AG04450 (cell line): ENCODE measurements around the gene C2orf69. TPM values are rescaled to one million over a fixed set of nuclear protein-coding genes. Genes with fewer than 3 reads are reported as not detected.

Experiments used
- CTCF ChIA-PET: fragments of 300-600, 350-600 bp; formaldehyde crosslinking; extraction: SDS; loops from one replicate; lab custom pipeline; 2022; ENCODE audit warnings: antibody characterized with exemption, inconsistent platforms; lab: Charles Lee
- POLR2A ChIA-PET: fragments of 350-600 bp; formaldehyde crosslinking; extraction: SDS; loops from one replicate; lab custom pipeline; 2021; ENCODE audit warnings: antibody characterized with exemption, inconsistent platforms; lab: Yijun Ruan, JAX
- DNase-seq: peaks from one replicate; pipeline ENCODE4 v3.0.0-alpha.2; 2011; ENCODE audit warnings: low read depth, low spot score
- H3K27ac ChIP-seq: one replicate; pipeline ENCODE4 v1.5.1; 2012; ENCODE audit warnings: low read depth, low read length, control low read depth
- H3K27me3 ChIP-seq: one replicate; pipeline ENCODE4 v1.6.0; 2012; ENCODE audit warnings: low read length; ENCODE audit not compliant: control insufficient read depth, insufficient read depth
- H3K4me3 ChIP-seq: 2 replicates; pipeline ENCODE4 v1.5.1; 2011; ENCODE audit warnings: mild to moderate bottlenecking, low read depth, low read length, control low read depth
- H3K9me3 ChIP-seq: 2 replicates; pipeline ENCODE4 v1.5.1; 2012; ENCODE audit warnings: low read length; ENCODE audit not compliant: control insufficient read depth, insufficient read depth
- polyA plus RNA-seq: library from polyadenylated mRNA; depleted of rRNA; stranded (reverse); fragments of >200 nt; gene quantifications from 2 replicates; pipeline ENCODE4 v1.2.3, GENCODE V29; 2011
- TF ChIP-seq, protein P1 (sequence below): IDR thresholded peaks from 2 replicates; pipeline ENCODE4 v1.5.1; 2011; ENCODE audit warnings: low read depth, low read length, control low read depth, inconsistent platforms

The C2orf69 gene
- polyA plus RNA-seq, 1 experiment = 7.0 TPM

- DNase-seq = no peak
- ChIA-PET POLR2A (no interaction called here), CTCF (no interaction called here)
- H3K27me3 ChIP-seq = no peaks in the 10 kb centered on the region
- TF ChIP-seq, protein P1, sequence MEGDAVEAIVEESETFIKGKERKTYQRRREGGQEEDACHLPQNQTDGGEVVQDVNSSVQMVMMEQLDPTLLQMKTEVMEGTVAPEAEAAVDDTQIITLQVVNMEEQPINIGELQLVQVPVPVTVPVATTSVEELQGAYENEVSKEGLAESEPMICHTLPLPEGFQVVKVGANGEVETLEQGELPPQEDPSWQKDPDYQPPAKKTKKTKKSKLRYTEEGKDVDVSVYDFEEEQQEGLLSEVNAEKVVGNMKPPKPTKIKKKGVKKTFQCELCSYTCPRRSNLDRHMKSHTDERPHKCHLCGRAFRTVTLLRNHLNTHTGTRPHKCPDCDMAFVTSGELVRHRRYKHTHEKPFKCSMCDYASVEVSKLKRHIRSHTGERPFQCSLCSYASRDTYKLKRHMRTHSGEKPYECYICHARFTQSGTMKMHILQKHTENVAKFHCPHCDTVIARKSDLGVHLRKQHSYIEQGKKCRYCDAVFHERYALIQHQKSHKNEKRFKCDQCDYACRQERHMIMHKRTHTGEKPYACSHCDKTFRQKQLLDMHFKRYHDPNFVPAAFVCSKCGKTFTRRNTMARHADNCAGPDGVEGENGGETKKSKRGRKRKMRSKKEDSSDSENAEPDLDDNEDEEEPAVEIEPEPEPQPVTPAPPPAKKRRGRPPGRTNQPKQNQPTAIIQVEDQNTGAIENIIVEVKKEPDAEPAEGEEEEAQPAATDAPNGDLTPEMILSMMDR = no peak
- H3K9me3 ChIP-seq = no peaks in the 10 kb centered on the region; the same call in 1 of the 2 replicates
- no peak overlapping the region for H3K4me3 ChIP-seq
- H3K27ac ChIP-seq = no peak overlapping the region
These were observed 46.9 kb downstream of the C2orf69 start for GRCh38 chr2:199958014-199958413.

DNA sequence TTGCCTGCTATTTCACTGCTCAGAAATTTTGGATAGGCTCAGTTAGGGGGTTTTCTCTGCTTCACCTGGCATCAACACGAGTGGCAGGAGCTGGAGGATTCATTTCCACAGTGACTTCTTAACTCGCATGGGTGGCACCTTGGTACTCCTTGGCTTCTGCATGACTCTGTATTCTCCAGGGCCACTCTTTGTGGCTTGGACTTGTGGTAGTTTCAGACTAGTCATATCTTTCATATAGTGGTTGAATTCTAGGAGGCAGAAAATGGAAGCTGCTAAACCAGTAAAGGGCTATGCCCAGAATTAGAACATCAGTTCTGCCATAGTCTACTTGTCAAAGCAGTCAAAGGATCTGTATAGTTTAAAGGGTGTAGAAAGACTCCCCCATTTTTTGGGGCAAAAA, 51.1 kb downstream of the C2orf69 start:
- Histone ChIP-seq H3K9me3 (no peaks in the 10 kb centered on the region), H3K4me3 (no peak overlapping the region), H3K27me3 (no peaks in the 10 kb centered on the region), H3K27ac (no peak overlapping the region)
- TF ChIP-seq, protein P1 = no peak
- POLR2A ChIA-PET = no interaction called here
- CTCF ChIA-PET = no interaction called here
- no peak for DNase-seq

DNA sequence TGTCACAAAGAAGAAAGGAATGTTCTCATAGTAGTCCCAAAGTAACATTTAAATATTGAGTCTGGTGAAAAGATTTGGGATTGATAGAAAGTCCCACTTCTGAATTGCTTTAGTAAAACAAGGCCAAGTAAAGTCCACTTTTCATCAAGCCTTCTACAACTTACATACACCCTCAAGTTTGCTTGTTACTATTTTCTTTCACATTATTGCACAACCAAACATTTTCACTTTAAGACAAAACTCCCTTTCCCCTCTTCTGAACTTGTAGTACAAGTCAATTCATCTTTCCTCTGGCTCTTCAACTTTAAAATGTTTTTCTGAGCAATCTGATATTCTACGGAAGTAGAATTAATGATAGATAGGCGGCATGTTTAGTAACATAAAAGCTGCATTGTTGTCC, 55.3 kb downstream of the C2orf69 start:
- no peaks in the 10 kb centered on the region for H3K27me3 ChIP-seq
- H3K9me3 ChIP-seq = no peaks in the 10 kb centered on the region
- H3K27ac ChIP-seq = no peak overlapping the region
- TF ChIP-seq, protein P1 = no peak
- H3K4me3 ChIP-seq = no peak overlapping the region
- ChIA-PET POLR2A (no interaction called here), CTCF (interaction anchor here (1.1 kb wide), 1 partner anchor 515 kb away, joined by 3 read pairs; no protein-coding TSS in a partner anchor)
- DNase-seq = no peak

DNA sequence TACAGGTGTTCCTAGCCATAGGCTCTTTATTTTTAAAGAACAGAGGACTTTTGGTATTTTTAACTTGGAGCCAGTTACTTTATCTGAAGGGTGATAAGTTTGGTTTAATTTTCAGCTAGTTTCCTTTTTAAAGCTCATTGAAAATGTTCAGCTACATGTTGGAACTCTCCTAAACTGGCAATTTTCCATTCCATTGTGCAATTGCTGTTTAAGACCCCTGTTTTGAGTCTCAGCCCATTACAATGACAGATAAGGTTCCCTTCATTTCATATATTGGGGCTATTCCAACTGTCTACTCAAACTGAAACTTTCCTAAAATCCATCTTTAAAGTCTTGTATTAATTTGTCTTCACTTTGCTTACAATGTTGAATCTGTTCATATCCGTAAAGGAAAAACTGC, 55.9 kb downstream of the C2orf69 start:
- Histone ChIP-seq H3K27me3 (no peaks in the 10 kb centered on the region), H3K27ac (no peak overlapping the region), H3K9me3 (no peaks in the 10 kb centered on the region), H3K4me3 (no peak overlapping the region)
- TF ChIP-seq, protein P1 = no peak
- DNase-seq = no peak
- ChIA-PET CTCF (interaction anchor here (0.7 to 1.1 kb wide), 2 partner anchors 13 to 514 kb away, joined by 3 read pairs; no protein-coding TSS in a partner anchor), POLR2A (no interaction called here)

- ChIA-PET CTCF (no interaction called here), POLR2A (no interaction called here)
- TF ChIP-seq, protein P1 = no peak
- Histone ChIP-seq H3K4me3 (no peak overlapping the region), H3K27ac (no peak overlapping the region), H3K9me3 (no peaks in the 10 kb centered on the region), H3K27me3 (no peaks in the 10 kb centered on the region)
- no peak for DNase-seq
These were observed 57.0 kb downstream of the C2orf69 start for GRCh38 chr2:199968126-199968525.
